DMS53 treated with DMSO at 0.1 percent for 48 hours (cell line): ENCODE data around the gene ZNF143.
"Not testable (repeated sequence)": the region's sequence is repeated elsewhere in the genome, so short reads cannot be mapped to it uniquely, and the experiment has no call there.

Experiments used
- DNase-seq: peaks from one replicate; lab custom pipeline; 2025; ENCODE audit not compliant: unreplicated experiment; lab: John Stamatoyannopoulos, UW

The ZNF143 gene

DNA sequence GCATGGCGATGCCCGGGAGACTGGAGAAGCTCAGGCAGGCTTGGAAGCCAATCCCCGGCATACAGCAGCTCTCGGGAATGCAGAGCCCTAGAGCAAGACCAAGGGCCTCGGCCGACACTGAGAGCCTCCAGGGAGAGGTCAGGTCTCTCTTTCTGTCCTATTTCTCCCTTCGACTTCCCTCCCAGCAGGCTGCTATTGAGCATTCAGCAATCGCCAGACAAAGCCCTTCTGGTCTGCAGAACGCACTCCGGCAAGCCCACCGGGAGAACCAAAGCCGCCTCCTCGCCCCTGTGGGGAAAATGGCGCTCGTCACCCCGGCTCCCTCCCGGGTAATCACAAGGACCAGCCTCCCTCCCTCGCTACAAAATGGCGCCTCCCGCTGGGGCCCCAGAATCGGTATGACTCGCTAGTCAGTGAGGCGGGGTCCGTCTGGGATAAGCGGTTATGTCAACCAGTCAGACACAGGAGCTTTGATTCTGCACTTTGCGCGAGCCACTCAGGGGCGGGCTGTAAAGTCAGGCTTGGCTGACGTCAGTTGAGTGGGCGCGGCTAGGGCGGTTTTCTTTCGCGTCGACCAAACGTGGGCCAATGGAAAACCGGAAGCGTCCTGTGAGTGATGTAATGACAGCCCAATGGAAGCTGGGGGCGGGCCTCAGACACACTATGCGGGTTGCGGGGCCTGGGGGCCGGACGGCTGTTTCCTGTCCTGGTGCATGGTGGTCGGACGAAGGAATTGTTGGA, at the start of gene ZNF143:
Gene ZNF143, plus strand, starts transcription at position 691 of the 741 bp plus-strand sequence. CDS start 10,297 bp downstream, outside the sequence.
- DNase-seq: peak; percentile 98

DNA sequence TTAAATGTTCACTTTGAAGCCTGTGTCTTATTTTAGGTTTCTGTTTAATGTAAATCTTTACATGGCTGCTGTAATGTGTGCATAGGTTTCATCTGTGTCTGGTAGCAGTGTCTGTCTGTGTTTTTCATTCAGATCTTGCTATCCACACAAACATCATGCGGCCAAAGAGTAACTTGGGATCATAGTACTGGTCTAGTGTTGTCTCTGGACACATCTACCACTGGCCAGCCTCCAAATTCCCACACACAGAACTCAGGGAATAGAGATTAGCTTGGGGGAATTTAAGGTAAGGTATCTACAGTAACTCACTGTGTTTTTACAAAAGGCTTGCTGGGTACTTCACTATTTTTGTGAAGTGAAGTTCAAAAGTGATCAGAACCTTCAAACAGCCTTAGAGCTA, 32.1 kb upstream of the ZNF143 start:
- no peak for DNase-seq

DNA sequence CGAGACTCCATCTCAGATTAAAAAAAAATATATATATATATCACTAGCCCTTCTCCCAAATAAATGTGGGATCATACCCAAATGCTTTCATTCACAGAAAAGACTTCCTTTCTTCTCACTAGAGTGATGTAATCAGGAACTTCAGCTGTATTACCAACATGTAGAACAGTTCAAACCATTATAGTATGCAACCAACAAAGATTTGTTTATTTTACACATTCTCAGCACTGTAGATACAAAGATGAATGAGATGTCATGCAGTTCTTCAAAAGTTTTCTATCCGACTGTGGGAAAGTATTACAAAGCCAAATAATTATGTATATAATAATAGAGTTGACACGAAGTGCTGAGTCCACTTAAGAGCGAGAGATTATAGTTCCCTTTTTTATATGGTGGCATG, 22.2 kb upstream of the ZNF143 start:
- DNase-seq: no peak

DNA sequence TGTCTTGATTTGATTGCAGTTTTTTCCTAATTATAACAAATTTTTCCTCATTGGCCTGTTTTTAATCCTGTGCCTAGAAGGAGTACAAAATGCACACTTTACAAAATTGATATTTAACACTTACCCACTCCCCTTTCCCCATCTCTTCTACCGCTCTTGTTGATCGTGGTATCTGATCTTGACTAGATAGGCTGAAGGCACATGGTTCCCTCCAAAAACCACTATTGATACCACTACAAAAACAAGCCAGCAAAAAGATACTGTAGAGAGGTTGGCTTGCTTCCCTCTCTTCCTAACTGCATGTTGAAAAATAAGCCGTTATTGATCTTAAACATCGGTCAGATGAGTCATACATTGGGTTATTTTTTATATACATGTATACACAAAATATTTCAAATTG, 14.6 kb upstream of the ZNF143 start:
- no peak for DNase-seq

DNA sequence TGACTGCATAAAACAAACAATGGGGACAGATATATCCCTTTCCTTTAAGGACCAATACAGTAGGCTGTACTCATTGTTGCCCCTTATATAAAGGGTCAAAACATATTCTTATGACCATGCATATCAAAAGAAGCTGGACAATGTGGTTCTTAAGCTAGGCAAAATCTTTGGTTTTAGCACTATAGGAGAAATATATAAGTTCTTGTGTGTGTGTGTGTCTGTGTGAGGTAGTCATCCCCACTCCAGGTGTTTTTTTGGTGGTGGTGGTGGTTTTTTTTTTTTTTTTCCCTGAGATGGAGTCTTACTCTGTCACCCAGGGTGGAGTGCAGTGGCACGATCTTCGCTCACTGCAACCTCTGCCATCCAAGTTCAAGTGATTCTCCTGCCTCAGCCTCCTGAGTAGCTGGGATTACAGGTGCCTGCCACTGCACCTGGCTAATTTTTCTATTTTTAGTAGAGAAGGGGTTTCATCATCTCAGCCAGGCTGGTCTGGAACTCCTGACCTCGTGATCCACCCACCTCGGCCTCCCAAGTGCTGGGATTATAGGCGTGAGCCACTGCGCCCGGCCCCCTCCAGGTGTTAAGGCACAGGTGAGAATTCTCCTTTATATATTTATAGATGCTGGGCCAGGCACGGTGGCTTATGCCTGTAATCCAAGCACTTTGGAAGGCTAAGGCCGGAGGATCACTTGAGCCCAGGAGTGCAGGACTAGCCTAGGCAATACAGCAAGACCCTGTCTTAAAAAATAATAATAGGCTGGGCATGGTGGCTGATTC, 12.0 kb upstream of the ZNF143 start:
- no peak for DNase-seq

DNA sequence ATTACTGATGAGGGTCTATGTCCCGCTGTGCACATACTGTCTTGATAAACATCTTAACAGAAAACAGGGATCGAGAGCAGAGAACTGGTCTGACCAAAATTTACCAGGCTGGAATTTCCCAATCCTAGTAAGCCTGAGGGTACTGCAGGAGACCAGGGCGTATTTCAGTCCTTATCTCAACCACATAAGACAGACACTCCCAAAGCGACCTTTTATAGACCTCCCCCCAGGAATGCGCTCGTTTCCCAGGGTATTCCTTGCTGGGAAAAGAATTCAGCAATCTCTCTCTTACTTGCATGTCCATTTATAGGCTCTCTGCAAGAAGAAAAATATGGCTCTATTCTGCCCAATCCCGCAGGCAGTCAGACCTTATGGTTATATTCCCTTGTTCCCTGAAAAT, 8.8 kb upstream of the ZNF143 start:
- DNase-seq: not testable (repeated sequence)

DNA sequence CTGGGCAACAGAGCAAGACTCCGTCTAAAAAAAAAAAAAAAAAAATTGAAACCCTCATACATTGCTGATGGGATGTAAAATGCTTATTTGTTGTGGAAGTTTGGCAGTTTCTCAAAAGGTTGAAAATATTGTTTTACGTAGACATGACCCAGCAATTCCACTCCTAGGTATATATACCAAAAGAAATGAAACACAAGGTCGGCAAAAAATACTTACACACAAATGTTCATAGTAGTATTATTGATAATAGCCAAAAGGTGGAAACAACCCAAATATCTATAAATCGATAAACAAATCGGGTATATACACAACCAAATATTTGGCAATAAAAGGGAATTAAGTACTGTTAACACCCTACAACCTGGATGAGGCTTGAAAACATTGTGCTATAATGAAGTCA, 5.1 kb upstream of the ZNF143 start:
- no peak for DNase-seq

DNA sequence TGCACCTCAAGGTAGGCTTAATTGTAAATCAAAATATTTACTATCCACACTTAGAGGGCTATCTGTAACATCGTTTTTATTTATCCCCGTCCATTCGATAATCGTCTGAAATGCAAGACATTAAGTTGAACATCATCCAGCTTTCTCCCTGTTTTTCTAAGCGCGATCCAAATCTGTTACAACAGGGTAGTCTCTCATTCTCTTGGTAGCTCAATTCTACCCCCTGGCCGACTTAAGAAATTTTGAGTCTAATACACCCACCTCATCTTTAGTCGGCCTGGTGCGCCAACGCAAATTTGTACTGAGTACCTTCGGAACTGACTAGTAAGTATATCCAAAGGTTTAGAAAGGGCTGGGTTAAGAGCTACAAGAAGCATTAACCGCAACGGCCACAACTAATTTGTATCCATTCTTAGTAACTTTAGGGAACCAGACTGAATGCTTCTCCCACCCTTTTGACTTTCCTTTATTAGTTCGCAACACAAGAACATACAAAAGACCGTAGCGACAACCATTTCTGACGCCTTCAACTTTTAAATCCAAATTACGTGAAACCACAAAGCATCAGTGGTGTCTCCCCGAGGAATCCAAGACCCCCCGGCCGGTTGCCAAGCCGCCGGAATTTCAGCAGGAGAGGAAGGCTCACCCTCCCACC, 1.0 kb upstream of the ZNF143 start:
- DNase-seq: no peak

DNA sequence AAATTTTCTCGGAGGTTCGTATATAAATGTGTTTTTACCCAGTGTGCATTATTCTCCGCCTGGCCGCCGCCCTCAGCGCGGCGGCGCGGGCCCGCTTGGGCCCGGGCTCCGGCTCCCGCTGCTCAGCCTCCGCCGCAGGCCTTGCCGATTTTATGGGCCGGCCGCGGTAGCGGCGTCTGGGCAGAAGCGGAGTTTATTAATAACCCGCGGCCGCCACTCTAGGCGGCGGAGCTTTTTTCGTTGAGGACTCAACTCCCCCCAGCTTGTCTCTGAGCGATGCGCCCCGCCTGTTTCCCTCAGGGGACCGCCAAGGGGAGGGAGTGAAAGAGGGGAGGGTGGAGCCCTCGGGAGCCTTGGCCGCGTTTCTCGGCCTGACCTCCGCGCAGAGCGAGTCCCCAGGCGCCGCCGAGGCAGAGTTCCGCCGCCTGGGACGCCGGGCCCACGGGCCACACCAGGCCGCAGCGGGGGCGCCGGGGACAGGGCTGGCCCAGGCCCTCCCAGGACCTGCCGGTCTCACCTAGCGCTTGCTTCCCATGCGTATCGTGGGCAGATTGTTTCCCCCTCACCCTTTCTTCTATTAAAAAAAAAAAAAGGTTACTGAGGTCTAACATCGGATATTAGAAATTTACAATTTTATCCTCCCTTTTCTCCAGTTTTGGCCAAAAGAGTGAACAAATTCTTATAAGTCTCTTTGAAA, 399 bp downstream of the ZNF143 start:
- peak; percentile 82 for DNase-seq

DNA sequence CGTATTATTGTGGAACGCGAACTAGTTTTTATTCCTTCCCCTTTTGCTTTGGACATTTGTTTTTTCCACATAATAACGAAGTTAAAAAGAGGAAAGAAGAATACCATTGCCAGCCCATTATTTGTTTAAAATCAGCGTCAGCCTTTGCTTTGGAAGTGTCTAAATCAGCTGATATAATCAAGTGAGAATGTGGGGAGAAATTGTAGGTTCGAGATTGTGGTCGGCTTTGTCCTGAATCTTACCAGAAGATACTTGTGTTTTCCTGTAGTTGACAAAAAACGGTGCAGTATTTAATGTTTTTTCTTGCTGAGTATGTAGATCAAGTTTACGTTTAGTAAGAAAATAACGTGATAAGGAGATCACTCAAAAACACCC, 935 bp downstream of the ZNF143 start:
- no peak for DNase-seq

DNA sequence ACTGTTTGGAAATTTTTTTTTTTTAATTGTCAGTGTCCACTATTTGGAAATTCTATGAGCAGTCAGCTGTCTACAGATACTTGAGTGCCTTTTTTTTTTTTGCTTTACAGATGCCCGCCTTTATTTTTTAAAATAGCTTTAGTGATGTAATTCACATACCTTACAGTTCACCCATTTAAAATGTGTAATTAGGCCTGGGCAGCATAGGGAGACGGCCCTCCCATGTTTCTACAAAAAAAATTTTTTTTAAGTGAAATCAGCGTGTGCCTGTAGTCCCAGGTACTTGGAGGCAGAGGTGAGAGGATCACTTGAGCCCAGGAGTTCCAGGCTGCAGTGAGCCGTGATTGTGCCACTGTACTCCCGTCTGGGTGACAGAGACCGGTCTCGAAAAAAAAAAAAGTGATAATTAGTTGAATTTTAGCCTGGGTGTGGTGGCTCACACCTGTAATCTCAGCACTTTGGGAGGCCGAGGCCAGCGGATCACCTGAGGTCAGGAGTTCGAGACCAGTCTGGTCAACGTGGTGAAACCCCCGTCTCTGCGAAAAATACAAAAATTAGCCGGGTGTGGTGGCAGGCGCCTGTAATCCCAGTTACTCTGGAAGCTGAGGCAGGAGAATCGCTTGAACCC, 1.5 kb downstream of the ZNF143 start:
- no peak for DNase-seq

DNA sequence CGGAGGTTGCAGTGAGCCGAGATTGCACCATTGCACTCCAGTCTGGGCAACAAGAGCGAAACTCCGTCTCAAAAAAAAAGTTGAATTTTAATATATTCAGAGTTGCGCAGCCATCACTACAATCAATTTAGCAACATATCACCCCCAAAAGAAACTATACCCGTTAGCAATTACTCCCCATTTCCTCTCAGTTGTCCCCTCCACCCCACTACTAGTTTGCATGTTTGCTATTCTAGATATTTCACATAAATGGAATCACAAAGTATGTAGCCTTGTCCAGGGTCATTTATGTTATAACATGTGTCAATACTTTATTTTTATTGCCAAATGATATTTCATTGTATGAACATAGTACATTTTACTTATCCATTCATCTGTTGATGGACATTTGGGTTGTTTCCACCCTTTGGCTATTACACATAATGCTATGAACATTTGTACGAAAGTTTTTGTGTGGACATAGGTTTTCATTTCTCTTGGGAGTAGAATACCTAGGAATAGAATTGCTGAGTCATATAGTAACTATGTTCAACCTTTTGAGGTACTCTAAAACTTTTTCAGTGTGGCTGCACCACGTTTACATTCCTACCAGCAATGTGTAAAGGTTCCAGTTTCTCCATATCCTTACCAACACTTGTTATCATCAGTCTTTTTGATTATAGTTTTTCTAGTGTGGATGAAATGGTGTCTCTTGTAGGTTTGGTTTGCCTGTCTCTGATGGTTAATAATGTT, 2.2 kb downstream of the ZNF143 start:
- DNase-seq: no peak

DNA sequence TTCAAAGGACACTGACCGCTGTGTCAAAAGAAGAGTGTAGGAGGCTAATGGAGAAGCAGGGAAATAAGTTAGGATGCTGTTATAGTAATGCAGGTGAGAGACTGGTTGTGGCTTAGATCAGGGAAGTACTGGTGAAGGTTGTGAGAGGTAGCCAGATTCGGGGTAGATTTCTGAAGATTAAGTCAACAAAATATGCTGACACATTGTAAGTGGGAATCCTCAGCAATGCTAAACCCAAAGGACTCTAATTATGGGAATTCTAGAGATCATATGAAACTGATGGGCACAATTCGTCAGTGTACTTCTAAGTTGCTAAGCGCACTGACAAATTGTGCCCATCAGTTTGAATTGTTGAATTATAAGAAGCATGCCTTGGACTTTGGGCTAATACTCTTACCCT, 10.0 kb downstream of the ZNF143 start:
- no peak for DNase-seq

DNA sequence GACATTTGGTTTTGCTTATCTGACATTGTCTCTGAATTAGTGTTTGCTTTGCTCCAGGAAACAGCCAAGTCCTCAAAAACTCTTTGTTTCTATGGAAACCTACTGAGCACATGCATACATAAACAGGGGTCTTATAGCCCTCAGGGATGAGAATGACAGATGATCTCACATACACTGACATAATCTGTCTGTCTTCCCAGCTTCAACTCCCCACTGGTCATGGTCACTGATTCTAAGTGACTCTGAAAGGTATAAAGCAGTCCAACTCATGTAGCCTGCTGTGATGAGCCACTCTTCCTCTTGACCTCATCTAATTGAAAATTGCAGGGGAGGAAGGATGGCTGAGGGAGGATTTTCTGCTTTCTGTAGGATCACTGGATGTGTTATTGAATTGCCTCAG, 12.6 kb downstream of the ZNF143 start:
- no peak for DNase-seq

DNA sequence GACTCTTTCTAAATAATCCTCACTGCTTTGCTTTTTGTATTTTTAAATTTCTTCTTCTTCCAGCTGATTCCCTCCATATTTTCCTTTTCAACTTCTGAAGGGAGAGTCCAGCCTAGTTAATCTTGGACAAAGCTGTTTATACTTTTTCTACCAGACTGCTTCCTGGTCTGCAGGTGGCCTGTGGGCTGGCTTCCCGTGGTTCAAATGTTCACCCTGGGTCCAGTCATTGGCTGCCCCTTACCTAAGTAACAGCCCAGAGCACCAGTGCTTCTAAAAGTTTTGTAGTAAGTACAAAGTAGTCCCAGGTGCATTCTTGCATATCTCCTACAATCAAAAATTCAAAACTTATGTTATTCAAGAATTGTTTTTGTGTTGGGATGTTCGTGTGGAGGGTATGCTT, 19.1 kb downstream of the ZNF143 start:
- no peak for DNase-seq

DNA sequence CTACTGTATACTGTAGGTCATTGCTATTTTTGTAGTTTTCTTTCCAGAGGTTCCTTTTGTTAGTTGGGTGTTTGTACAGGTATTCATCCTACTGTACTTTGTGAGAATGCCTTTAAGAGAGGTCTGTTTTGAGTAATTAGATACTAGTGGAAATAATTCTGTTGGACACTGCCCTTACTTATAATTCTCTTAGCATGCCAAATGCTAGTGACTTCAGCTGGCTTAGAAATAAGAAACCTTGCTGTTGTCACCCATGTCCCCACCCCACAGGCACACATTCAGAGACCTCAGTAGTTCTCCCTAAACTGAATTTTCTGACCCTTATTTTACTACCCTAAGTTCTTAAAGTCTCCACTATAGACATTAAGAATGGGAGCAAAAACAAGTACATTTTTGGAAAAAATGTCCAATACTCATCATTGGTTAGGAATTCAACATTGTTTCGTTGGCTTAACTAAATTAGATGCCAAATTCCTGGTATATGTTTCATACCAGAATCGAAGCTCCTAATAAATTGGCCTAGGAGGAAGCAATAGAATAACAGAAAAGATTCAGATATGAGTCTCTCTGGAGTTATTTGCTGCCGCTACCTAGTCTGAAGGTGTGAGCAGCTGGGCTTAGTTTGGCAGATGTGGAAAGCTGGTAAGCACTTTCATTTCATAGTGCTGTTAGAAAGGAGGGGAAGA, 28.4 kb downstream of the ZNF143 start:
- DNase-seq: no peak

DNA sequence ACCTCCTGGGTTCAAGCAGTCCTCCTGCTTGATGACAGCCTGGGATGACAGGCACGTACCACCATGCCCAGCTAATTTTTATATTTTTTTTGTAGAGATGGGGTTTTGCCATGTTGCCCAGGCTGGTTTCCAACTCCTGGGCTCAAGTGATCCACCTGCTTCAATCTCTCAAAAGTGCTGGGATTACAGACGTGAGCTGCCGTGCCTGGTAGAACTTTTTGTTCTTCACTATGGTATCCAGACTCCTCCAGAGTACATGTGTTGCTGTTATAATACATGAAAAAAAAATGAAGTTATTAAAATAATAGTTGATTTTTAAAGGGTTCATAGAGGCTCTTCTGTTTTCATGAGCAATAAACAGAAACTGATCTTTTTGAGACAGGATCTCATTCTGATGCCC, 29.6 kb downstream of the ZNF143 start:
- DNase-seq: no peak

DNA sequence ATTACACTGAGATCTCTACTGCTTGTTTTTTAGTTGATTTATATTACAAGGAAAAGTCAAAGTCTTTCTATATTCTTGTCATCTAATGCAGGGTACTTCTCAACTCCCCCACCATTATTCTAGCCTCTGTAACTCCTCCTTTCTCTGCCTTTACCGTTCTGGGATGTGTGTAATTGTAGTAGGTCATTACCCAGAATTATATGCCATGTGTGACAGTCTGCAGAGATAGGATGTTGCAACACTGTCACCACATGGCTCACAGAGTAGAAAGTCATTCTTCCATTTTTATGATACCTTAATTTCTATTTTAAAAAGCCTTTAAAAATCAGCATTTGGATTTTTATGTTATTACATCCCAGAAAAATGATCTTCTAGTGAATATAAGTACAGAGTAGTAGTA, 32.7 kb downstream of the ZNF143 start:
- DNase-seq: no peak

DNA sequence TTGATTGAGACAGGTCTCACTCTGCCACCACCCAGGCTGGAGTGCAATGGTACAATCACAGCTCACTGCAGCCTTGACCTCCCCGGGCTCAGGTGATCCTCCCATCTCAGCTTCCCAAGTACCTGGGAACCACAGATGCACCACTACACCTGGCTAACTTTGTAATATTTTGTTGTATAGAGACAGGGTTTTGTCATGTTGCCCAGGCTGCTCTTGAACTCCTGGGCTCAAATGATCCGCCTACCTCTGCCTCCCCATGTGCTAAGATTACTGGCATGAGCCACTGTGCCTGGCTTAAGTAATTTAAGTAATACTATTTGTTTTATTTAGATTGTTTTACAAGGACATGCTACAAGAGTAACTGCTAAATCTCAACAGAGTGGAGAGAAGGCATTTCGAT, 33.5 kb downstream of the ZNF143 start:
- DNase-seq: no peak
